HG03196 (cell line): ENCODE data around the gene C9orf50.

ENCODE experiments used
- ATAC-seq: cut with Tn5 transposase; IDR thresholded peaks from one replicate; pipeline ENCODE4 v1.9.1; 2021; ENCODE audit not compliant: unreplicated experiment

The C9orf50 gene

GRCh38 chr9:129632460-129632859, 11.6 kb upstream of the C9orf50 start:
- no peak for ATAC-seq

- ATAC-seq, result no peak
Measured at GRCh38 chr9:129631674-129632129, 10.8 kb upstream of the C9orf50 start.

- ATAC-seq, result no peak
Measured at GRCh38 chr9:129630967-129631673, 10.2 kb upstream of the C9orf50 start.

GRCh38 chr9:129629251-129629820, 8.4 kb upstream of the C9orf50 start:
- no peak for ATAC-seq

- ATAC-seq, result no peak
Measured at GRCh38 chr9:129628709-129629108, 7.8 kb upstream of the C9orf50 start.

GRCh38 chr9:129627556-129628440, 6.9 kb upstream of the C9orf50 start:
- ATAC-seq, result no peak

- ATAC-seq, result peak; percentile 16
Measured at GRCh38 chr9:129626625-129627284, 5.9 kb upstream of the C9orf50 start.

GRCh38 chr9:129626079-129626624, 5.3 kb upstream of the C9orf50 start, which contains the start of gene NTMT1:
Gene NTMT1, plus strand, starts transcription at chr9:129626163. Its CDS starts 6,541 bp downstream, at chr9:129632704.
- peak; percentile 54 for ATAC-seq

- no peak for ATAC-seq
Measured at GRCh38 chr9:129624947-129625346, 4.0 kb upstream of the C9orf50 start.

GRCh38 chr9:129624168-129624759, 3.4 kb upstream of the C9orf50 start:
- ATAC-seq, result no peak

- no peak for ATAC-seq
Measured at GRCh38 chr9:129623331-129623730, 2.4 kb upstream of the C9orf50 start.

- no peak for ATAC-seq
Measured at GRCh38 chr9:129619787-129620668, 873 bp downstream of the C9orf50 start.

GRCh38 chr9:129617167-129617566, 3.7 kb downstream of the C9orf50 start:
- no peak for ATAC-seq

GRCh38 chr9:129615407-129616285, 5.3 kb downstream of the C9orf50 start:
- ATAC-seq, result no peak

- no peak for ATAC-seq
Measured at GRCh38 chr9:129614932-129615331, 6.0 kb downstream of the C9orf50 start.

GRCh38 chr9:129613520-129614175, 7.3 kb downstream of the C9orf50 start:
- no peak for ATAC-seq

- no peak for ATAC-seq
Measured at GRCh38 chr9:129612815-129613519, 7.9 kb downstream of the C9orf50 start.
